Esophagus squamous epithelium (tissue), 5 donors: ENCODE results near the gene SLC51A. TPM values are rescaled to one million over a fixed set of nuclear protein-coding genes. Genes with fewer than 3 reads are reported as not detected.

Source experiments
- DNase-seq: peaks from one replicate; lab custom pipeline; 2025; lab: John Stamatoyannopoulos, UW
- H3K27ac ChIP-seq, 4 donors: fragments of 200-600 bp; sonication (generic); one replicate each; pipeline ENCODE4 v1.5.1; 2016 to 2019; ENCODE audit warnings: mild to moderate bottlenecking in 1 of 4
- H3K27me3 ChIP-seq, 4 donors: fragments of 200-600 bp; sonication (generic); 1 replicate in 3 of 4; 2 replicates in 1 of 4; pipeline versions ENCODE4 v1.5.1 to v1.6.0; 2017 to 2021; ENCODE audit warnings: antibody characterized with exemption in 1 of 4
- H3K36me3 ChIP-seq, 3 donors: fragments of 200-600 bp; sonication (generic); one replicate each; pipeline ENCODE4 v1.5.1; 2016 to 2019
- H3K4me1 ChIP-seq, 3 donors: fragments of 200-600 bp; sonication (generic); one replicate each; pipeline ENCODE4 v1.5.1; 2017 to 2019
- H3K4me3 ChIP-seq, 4 donors: fragments of 200-600 bp; sonication (generic); 1 replicate in 3 of 4; 2 replicates in 1 of 4; pipeline ENCODE4 v1.5.1; 2016 to 2019; ENCODE audit warnings: mild to moderate bottlenecking in 2 of 4, moderate library complexity in 1 of 4
- H3K9me3 ChIP-seq, 3 donors: fragments of 200-600 bp; sonication (generic); one replicate each; pipeline ENCODE4 v1.5.1; 2016 to 2019
- CTCF ChIP-seq, 6 experiments: fragments of 450-650 bp in 4 of 6; fragments of 200-600 bp in 2 of 6; sonication (generic) in 2 of 6; IDR thresholded peaks; one replicate each; pipeline ENCODE4 v1.5.1; 2016 to 2019; ENCODE audit warnings: antibody characterized with exemption in 6 of 6, mild to moderate bottlenecking in 4 of 6, moderate library complexity in 4 of 6
- POLR2A ChIP-seq, 4 donors: fragments of 450-650 bp; IDR thresholded peaks; one replicate each; pipeline ENCODE4 v1.6.1; 2017; ENCODE audit warnings: antibody characterized with exemption in 4 of 4, mild to moderate bottlenecking in 4 of 4, moderate library complexity in 3 of 4
- WGBS, 2 donors: methylation state at CpG; one replicate each; pipeline ENCODE4 v1.1.5; 2018; 5-methylcytosine and 5-hydroxymethylcytosine counted together
- intact Hi-C: fragments of 100-400 bp; cut with DNase I; formaldehyde crosslinking; loops from one replicate; pipeline ENCODE4 v1.15.0; 2022
- total RNA-seq, 4 donors: library from RNA; depleted of rRNA; stranded (reverse); fragments of >200 nt; gene quantifications; one replicate each; pipeline ENCODE4 v1.1.0, GENCODE V29; 2016
- donor health status: DM: yes; HTN: yes; CAD: no.

Gene SLC51A
- total RNA-seq, 4 donors from 2014 or later: 1.1 TPM; not detected in 3

- TF ChIP-seq CTCF (IDR thresholded peaks at IDR 0.05) (no peak), POLR2A (IDR thresholded peaks at IDR 0.05) (no peak)
- Histone ChIP-seq H3K4me1 (peaks cover 0 to 5% (median 3%) of the 10 kb centered on the region in 3 donors), H3K27me3 (no peaks in the 10 kb centered on the region), H3K36me3 (no peaks in the 10 kb centered on the region), H3K9me3 (no peaks in the 10 kb centered on the region), H3K27ac (no peak overlapping the region), H3K4me3 (no peak overlapping the region)
- DNase-seq: no peak
- 84 to 95% methylated on average over 5 to 10 of the region's 10 CpGs for WGBS, 2 donors
- intact Hi-C loops: no loop called here
Observed at GRCh38 chr3:196225086-196225485, 8.8 kb downstream of the SLC51A start.

GRCh38 chr3:196225763-196226364 lies 9.5 kb downstream of the SLC51A start:
- TF ChIP-seq POLR2A (IDR thresholded peaks at IDR 0.05) (no peak), CTCF (IDR thresholded peaks at IDR 0.05) (no peak)
- Histone ChIP-seq H3K27me3 (no peaks in the 10 kb centered on the region), H3K4me3 (no peak overlapping the region), H3K9me3 (no peaks in the 10 kb centered on the region), H3K27ac (no peak overlapping the region), H3K4me1 (no peaks in the 10 kb centered on the region), H3K36me3 (no peaks in the 10 kb centered on the region)
- DNase-seq: no peak
- WGBS, 2 donors: 87 to 90% methylated on average over 13 to 15 of the region's 15 CpGs
- intact Hi-C loops: no loop called here

GRCh38 chr3:196227121-196227561 lies 10.8 kb downstream of the SLC51A start:
- Histone ChIP-seq H3K4me3 (no peak overlapping the region), H3K9me3 (no peaks in the 10 kb centered on the region), H3K27me3 (no peaks in the 10 kb centered on the region), H3K4me1 (no peaks in the 10 kb centered on the region), H3K27ac (no peak overlapping the region), H3K36me3 (no peaks in the 10 kb centered on the region)
- WGBS, 2 donors: 77 to 80% methylated on average over 6 to 9 of the region's 14 CpGs
- DNase-seq: no peak
- TF ChIP-seq CTCF (IDR thresholded peaks at IDR 0.05) (no peak), POLR2A (IDR thresholded peaks at IDR 0.05) (no peak)
- intact Hi-C loops: no loop called here

- H3K9me3 ChIP-seq: no peaks in the 10 kb centered on the region
- H3K27ac ChIP-seq: no peak overlapping the region
- no peaks in the 10 kb centered on the region for H3K4me1 ChIP-seq
- intact Hi-C loops: no loop called here
- no peaks in the 10 kb centered on the region for H3K36me3 ChIP-seq
- DNase-seq: no peak
- 55 to 78% methylated on average over 14 of the region's 24 CpGs for WGBS, 2 donors
- H3K4me3 ChIP-seq: no peak overlapping the region
- TF ChIP-seq CTCF (IDR thresholded peaks at IDR 0.05) (no peak), POLR2A (IDR thresholded peaks at IDR 0.05) (no peak)
- H3K27me3 ChIP-seq: no peaks in the 10 kb centered on the region
Observed at GRCh38 chr3:196227629-196228493, 11.5 kb downstream of the SLC51A start.
